ENCODE data around the gene SFT2D1.

The SFT2D1 gene

DNA sequence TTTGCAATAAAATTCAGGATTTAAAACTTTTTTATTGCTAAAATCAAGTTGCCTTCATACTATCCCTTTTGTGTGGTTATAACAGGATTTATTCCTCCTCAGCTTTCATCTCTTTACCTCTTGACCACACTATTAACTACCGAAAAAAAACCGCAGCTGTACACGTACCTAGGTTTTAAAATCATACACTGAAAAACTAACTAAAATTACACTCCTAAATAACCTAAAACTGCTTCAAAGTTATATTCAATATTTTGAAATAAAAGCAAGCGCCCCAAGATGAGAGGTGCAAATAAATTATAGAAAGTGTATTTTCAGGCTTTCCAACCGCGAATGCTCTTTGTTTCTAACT, 39.0 kb upstream of the SFT2D1 start:
- no peaks in the 10 kb centered on the region for H3K9me2 ChIP-seq (replicated peaks; ENCODE audit: low read depth, low read length)
- H2AFZ ChIP-seq (ENCODE audit: low read length): peak overlapping the region; percentile 81; the same call in 1 of the 2 replicates
- peak overlapping the region; percentile 91 for H3K4me3 ChIP-seq (ENCODE audit: low read length, poor library complexity, severe bottlenecking)
- no peaks in the 10 kb centered on the region for H3F3A ChIP-seq (ENCODE audit: low read depth)
- no peaks in the 10 kb centered on the region for H3K9me3 ChIP-seq (ENCODE audit: insufficient read depth, low read depth, low read length)
- H3K9ac ChIP-seq (ENCODE audit: low read depth, low read length, poor library complexity, severe bottlenecking): peak overlapping the region; percentile 66
- peaks cover 16% of the 10 kb centered on the region for H3K79me2 ChIP-seq (ENCODE audit: insufficient read depth, low read length)
- peaks cover 25% of the 10 kb centered on the region for H3K4me1 ChIP-seq (ENCODE audit: insufficient read depth, low read length, poor library complexity, severe bottlenecking)
- no peaks in the 10 kb centered on the region for H3K27me3 ChIP-seq (ENCODE audit: insufficient read depth, low read length, poor library complexity, severe bottlenecking)
- H3K4me2 ChIP-seq (ENCODE audit: low read depth, low read length, poor library complexity, severe bottlenecking): peak overlapping the region; percentile 81
- TF ChIP-seq EZH2phosphoT487 (IDR thresholded peaks at IDR 0.05; ENCODE audit: borderline replicate concordance): no peak
- TF ChIP-seq, protein P1, sequence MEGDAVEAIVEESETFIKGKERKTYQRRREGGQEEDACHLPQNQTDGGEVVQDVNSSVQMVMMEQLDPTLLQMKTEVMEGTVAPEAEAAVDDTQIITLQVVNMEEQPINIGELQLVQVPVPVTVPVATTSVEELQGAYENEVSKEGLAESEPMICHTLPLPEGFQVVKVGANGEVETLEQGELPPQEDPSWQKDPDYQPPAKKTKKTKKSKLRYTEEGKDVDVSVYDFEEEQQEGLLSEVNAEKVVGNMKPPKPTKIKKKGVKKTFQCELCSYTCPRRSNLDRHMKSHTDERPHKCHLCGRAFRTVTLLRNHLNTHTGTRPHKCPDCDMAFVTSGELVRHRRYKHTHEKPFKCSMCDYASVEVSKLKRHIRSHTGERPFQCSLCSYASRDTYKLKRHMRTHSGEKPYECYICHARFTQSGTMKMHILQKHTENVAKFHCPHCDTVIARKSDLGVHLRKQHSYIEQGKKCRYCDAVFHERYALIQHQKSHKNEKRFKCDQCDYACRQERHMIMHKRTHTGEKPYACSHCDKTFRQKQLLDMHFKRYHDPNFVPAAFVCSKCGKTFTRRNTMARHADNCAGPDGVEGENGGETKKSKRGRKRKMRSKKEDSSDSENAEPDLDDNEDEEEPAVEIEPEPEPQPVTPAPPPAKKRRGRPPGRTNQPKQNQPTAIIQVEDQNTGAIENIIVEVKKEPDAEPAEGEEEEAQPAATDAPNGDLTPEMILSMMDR (conservative IDR thresholded peaks at IDR 0.05; ENCODE audit: low read length): no peak
- H4K20me1 ChIP-seq (ENCODE audit: insufficient read depth, low read length, poor library complexity, severe bottlenecking): peaks cover 8% of the 10 kb centered on the region
- H3K36me3 ChIP-seq (ENCODE audit: insufficient read depth, low read length): no peaks in the 10 kb centered on the region

DNA sequence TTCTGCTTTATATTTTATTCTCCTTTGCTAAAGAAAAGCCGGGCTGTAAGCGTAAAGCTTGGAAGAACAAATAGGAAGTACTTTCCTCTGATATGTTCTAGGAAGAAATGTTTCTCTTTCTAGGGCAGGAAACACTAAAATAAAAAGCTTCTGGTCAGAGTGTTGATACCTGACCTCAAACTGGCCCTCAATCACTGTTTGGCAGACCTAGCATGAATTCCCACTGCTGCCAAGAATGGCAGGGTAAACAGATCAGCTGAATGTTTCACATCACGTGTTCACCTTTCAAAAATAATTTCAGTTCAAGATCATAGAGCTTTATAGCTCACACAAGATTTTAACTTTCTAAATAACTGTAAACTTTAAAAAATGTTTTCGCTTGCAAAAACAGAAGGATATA, 37.5 kb upstream of the SFT2D1 start:
- Histone ChIP-seq H3K79me2 (ENCODE audit: insufficient read depth, low read length) (peaks cover 16% of the 10 kb centered on the region), H3F3A (ENCODE audit: low read depth) (no peaks in the 10 kb centered on the region), H3K4me1 (ENCODE audit: insufficient read depth, low read length, poor library complexity, severe bottlenecking) (peaks cover 25% of the 10 kb centered on the region), H4K20me1 (ENCODE audit: insufficient read depth, low read length, poor library complexity, severe bottlenecking) (peaks cover 8% of the 10 kb centered on the region), H3K4me3 (ENCODE audit: low read length, poor library complexity, severe bottlenecking) (no peak overlapping the region), H2AFZ (ENCODE audit: low read length) (no peak overlapping the region), H3K27me3 (ENCODE audit: insufficient read depth, low read length, poor library complexity, severe bottlenecking) (no peaks in the 10 kb centered on the region), H3K9me3 (ENCODE audit: insufficient read depth, low read depth, low read length) (no peaks in the 10 kb centered on the region), H3K9ac (ENCODE audit: low read depth, low read length, poor library complexity, severe bottlenecking) (no peak overlapping the region), H3K36me3 (ENCODE audit: insufficient read depth, low read length) (no peaks in the 10 kb centered on the region), H3K4me2 (ENCODE audit: low read depth, low read length, poor library complexity, severe bottlenecking) (no peak overlapping the region), H3K9me2 (replicated peaks; ENCODE audit: low read depth, low read length) (no peaks in the 10 kb centered on the region)
- TF ChIP-seq, protein P1 (conservative IDR thresholded peaks at IDR 0.05; ENCODE audit: low read length): no peak
- no peak for TF ChIP-seq EZH2phosphoT487 (IDR thresholded peaks at IDR 0.05; ENCODE audit: borderline replicate concordance)

DNA sequence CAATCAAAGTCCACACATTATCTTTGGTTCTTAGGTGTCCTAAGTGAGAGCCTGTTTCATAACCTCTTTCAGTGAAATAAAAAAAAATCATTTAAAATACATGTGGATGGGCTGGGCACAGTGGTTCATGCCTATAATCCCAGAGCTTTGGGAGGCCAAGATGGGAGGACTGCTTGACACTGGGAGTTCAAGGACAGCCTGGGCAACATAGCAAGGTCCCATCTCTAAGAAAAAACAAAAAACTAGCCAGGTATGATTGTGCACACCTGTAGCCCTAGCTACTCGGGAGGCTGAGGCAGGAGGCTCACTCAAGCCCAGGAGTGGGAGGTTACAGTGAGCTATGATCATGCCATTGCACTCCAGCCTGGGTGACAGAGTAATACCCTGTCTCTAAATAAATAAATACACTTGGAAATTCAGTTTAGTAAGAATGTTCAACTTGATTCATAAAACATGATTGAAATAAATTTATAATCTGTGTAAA, 36.8 kb upstream of the SFT2D1 start:
- Histone ChIP-seq H4K20me1 (ENCODE audit: insufficient read depth, low read length, poor library complexity, severe bottlenecking) (peaks cover 8% of the 10 kb centered on the region), H3K4me2 (ENCODE audit: low read depth, low read length, poor library complexity, severe bottlenecking) (no peak overlapping the region), H3K9ac (ENCODE audit: low read depth, low read length, poor library complexity, severe bottlenecking) (no peak overlapping the region), H3K36me3 (ENCODE audit: insufficient read depth, low read length) (no peaks in the 10 kb centered on the region), H3K4me3 (ENCODE audit: low read length, poor library complexity, severe bottlenecking) (no peak overlapping the region), H2AFZ (ENCODE audit: low read length) (no peak overlapping the region), H3K79me2 (ENCODE audit: insufficient read depth, low read length) (peaks cover 16% of the 10 kb centered on the region), H3F3A (ENCODE audit: low read depth) (no peaks in the 10 kb centered on the region), H3K27me3 (ENCODE audit: insufficient read depth, low read length, poor library complexity, severe bottlenecking) (no peaks in the 10 kb centered on the region), H3K4me1 (ENCODE audit: insufficient read depth, low read length, poor library complexity, severe bottlenecking) (peaks cover 21% of the 10 kb centered on the region), H3K9me3 (ENCODE audit: insufficient read depth, low read depth, low read length) (no peaks in the 10 kb centered on the region), H3K9me2 (replicated peaks; ENCODE audit: low read depth, low read length) (no peaks in the 10 kb centered on the region)
- TF ChIP-seq EZH2phosphoT487 (IDR thresholded peaks at IDR 0.05; ENCODE audit: borderline replicate concordance): no peak
- TF ChIP-seq, protein P1 (conservative IDR thresholded peaks at IDR 0.05; ENCODE audit: low read length): no peak
